Fibroblast of lung (primary cell): ENCODE measurements around the gene KPNA5.

ENCODE experiments used
- CTCF ChIP-seq, 2 donors: IDR thresholded peaks in 1 of 2; conservative IDR thresholded peaks in 1 of 2; 1 replicate in 1 of 2; 2 replicates in 1 of 2; pipeline ENCODE4 v1.5.1; 2011 to 2012; ENCODE audit warnings: low read length in 2 of 2, control low read depth in 1 of 2, inconsistent platforms in 1 of 2, low read depth in 1 of 2, mild to moderate bottlenecking in 1 of 2
- EZH2 ChIP-seq: IDR thresholded peaks from 2 replicates; pipeline ENCODE4 v1.5.1; 2012; ENCODE audit warnings: low read length, control low read depth, mild to moderate bottlenecking; ENCODE audit errors: missing control alignments

GRCh38 chr6:116697480-116697879, 16.5 kb downstream of the KPNA5 start:
- TF ChIP-seq EZH2: no peak
- no peak for TF ChIP-seq CTCF (conservative IDR thresholded peaks at IDR 0.05 in 1 of 2, IDR thresholded peaks at IDR 0.05 in 1 of 2; ENCODE audit: low read depth in 1 of 2, low read length in 2 of 2)
